K562 (cell line): Measurements from ENCODE around the gene SCRN2. TPM values are rescaled to one million over a fixed set of nuclear protein-coding genes. Genes with fewer than 3 reads are reported as not detected.

ENCODE experiments used
- CREB3L1 ChIP-seq: fragments of 450-650 bp; IDR thresholded peaks from 2 replicates; pipeline ENCODE4 v1.6.1; 2014; ENCODE audit warnings: low read depth, mild to moderate bottlenecking, moderate library complexity, borderline replicate concordance
- HNRNPLL ChIP-seq: fragments of 200-400 bp; formaldehyde crosslinking; IDR thresholded peaks from 2 replicates; pipeline ENCODE4 v1.6.1; 2017; ENCODE audit warnings: low read length, low read depth, mild to moderate bottlenecking; ENCODE audit not compliant: poor library complexity, severe bottlenecking
- JUN ChIP-seq, 2 experiments: sonication (generic) in 1 of 2; formaldehyde crosslinking in 1 of 2; IDR thresholded peaks; 2 replicates each; pipeline versions ENCODE4 v1.6.1 to v1.8.0; 2012 to 2022; ENCODE audit warnings: borderline replicate concordance in 2 of 2, mild to moderate bottlenecking in 2 of 2, improper control_type of control experiment in 1 of 2, low read depth in 1 of 2, low read length in 1 of 2, missing genetic modification reagents in 1 of 2
- KAT7 ChIP-seq: sonication (generic); formaldehyde crosslinking; IDR thresholded peaks from 2 replicates; pipeline ENCODE4 v1.8.0; 2022; ENCODE audit warnings: missing genetic modification reagents, mild to moderate bottlenecking, borderline replicate concordance
- NR2C1 ChIP-seq, 2 experiments: fragments of 450-650 bp; IDR thresholded peaks; 2 replicates each; pipeline ENCODE4 v1.6.1; 2017; ENCODE audit warnings: mild to moderate bottlenecking in 2 of 2, antibody characterized with exemption in 1 of 2, inconsistent platforms in 1 of 2, missing compliant biosample characterization in 1 of 2, missing genetic modification characterization in 1 of 2
- PHF8 ChIP-seq: fragments of 200-600 bp; sonication (generic); IDR thresholded peaks from 2 replicates; pipeline ENCODE4 v1.6.1; 2012; ENCODE audit warnings: mixed run types, mild to moderate bottlenecking, inconsistent platforms, low read length, moderate library complexity, borderline replicate concordance
- RBM22 ChIP-seq: fragments of 200-400 bp; formaldehyde crosslinking; IDR thresholded peaks from 2 replicates; pipeline ENCODE4 v1.6.1; 2018; ENCODE audit warnings: low read length, low read depth; ENCODE audit not compliant: poor library complexity, severe bottlenecking
- RREB1 ChIP-seq: fragments of 250-450 bp; sonication (Bioruptor Pico); IDR thresholded peaks from 2 replicates; pipeline ENCODE4 v1.4.0; 2020
- SMAD4 ChIP-seq: fragments of 250-450 bp; sonication (Bioruptor Pico); conservative IDR thresholded peaks from 2 replicates; pipeline ENCODE4 v1.8.0; 2021; ENCODE audit warnings: inconsistent platforms, mild to moderate bottlenecking, moderate library complexity
- TFAP4 ChIP-seq: sonication (generic); formaldehyde crosslinking; IDR thresholded peaks from 2 replicates; pipeline ENCODE4 v1.8.0; 2022; ENCODE audit warnings: missing genetic modification reagents, mild to moderate bottlenecking, moderate library complexity, borderline replicate concordance
- THAP12 ChIP-seq: fragments of 250-450 bp; sonication (Bioruptor Pico); IDR thresholded peaks from 2 replicates; pipeline ENCODE4 v1.9.0; 2021; ENCODE audit warnings: mild to moderate bottlenecking, inconsistent platforms
- polyA plus RNA-seq, 8 experiments: library from polyadenylated mRNA; depleted of rRNA in 4 of 8; stranded (reverse) in 5 of 8; unstranded in 3 of 8; fragments of >200 nt; fragmentation: Nextera tagmentation in 2 of 8; fragmentation: Illumina TruSeq in 1 of 8; extraction: Ambion mirVana in 2 of 8; extraction: Trizol in 1 of 8; gene quantifications; 2 replicates each; pipeline versions ENCODE4 v1.2.1 to v1.2.3, GENCODE V29; 2011 to 2014; ENCODE audit warnings: inconsistent platforms in 1 of 8, missing spikeins in 1 of 8
- total RNA-seq, 7 experiments: library from RNA; depleted of rRNA in 6 of 7; stranded (reverse); fragments of >200 nt in 6 of 7; fragmentation: Illumina TruSeq in 2 of 7; extraction: Trizol in 2 of 7; gene quantifications; 2 replicates each; pipeline versions ENCODE4 v1.2.1 to v1.2.3, GENCODE V29; 2011 to 2021; ENCODE audit warnings: low replicate concordance in 1 of 7

Gene SCRN2
- total and polyA plus RNA-seq, 9 of the 15 experiments (the other 6 are each of a cell fraction or from before 2014, with no cell fraction given) = 0.25 to 32.9 (median 13.6) TPM

GRCh38 chr17:47850692-47851573 is 9.9 kb upstream of the SCRN2 start, which contains the start of gene SP6 (continued):
- TF ChIP-seq RBM22 (peak; percentile 36), JUN (IDR thresholded peaks at IDR 0.05; ENCODE audit: borderline replicate concordance, low read depth, low read length) (peak; percentile 61), JUN (CRISPR knock-in tag; IDR thresholded peaks at IDR 0.05; ENCODE audit: borderline replicate concordance) (no peak), PHF8 (peak; percentile 56; the same call in 1 of the 2 replicates), THAP12 (peak; percentile 41; the same call in 1 of the 2 replicates), RREB1 (CRISPR knock-in tag) (0 out of 2 replicates have a peak, but pooled peaks have one; percentile 36), TFAP4 (CRISPR knock-in tag) (peak; percentile 82), KAT7 (CRISPR knock-in tag) (peak; percentile 79; the same call in 1 of the 2 replicates), NR2C1 (IDR thresholded peaks at IDR 0.05) (no peak), NR2C1 (tag; IDR thresholded peaks at IDR 0.05) (peak; percentile 10; the same call in 1 of the 2 replicates), CREB3L1 (0 out of 2 replicates have a peak, but pooled peaks have one; percentile 50), SMAD4 (CRISPR knock-in tag) (peak; percentile 60; the same call in 1 of the 2 replicates), HNRNPLL (peak; percentile 75)
